ENCODE results near the gene MAN2B2. TPM values are rescaled to one million over a fixed set of nuclear protein-coding genes. Genes with fewer than 3 reads are reported as not detected.

MAN2B2 gene
- total RNA-seq, result 24.2 and 24.7 TPM in 2 replicates

- TF ChIP-seq CTCF (IDR thresholded peaks at IDR 0.05), result no peak
- peak; percentile 86 for DNase-seq
- intact Hi-C loops (cut with micrococcal nuclease), result loop anchor here (1.0 to 10.0 kb wide), 8 partner anchors 16 to 490 kb away; partner anchors contain the start of genes BLOC1S4, GRPEL1, KIAA0232 and MRFAP1
- no peaks in the 10 kb centered on the region for H3K27me3 Mint-ChIP-seq
- H3K36me3 Mint-ChIP-seq (ENCODE audit: low read depth), result peaks cover 30% of the 10 kb centered on the region
- H3K4me3 Mint-ChIP-seq, result peak within 1 kb of the TSS; percentile 88
- ATAC-seq (ENCODE audit: low read depth), result peak; percentile 96
- POLR2A ChIA-PET, result interaction anchor here (0.5 to 3.5 kb wide), 10 partner anchors 51 to 1588 kb away, joined by 3 to 30 read pairs (median 3); partner anchors contain the start of genes BLOC1S4 and MRFAP1
- peak within 1 kb of the TSS; percentile 74 for H3K27ac Mint-ChIP-seq
- CTCF ChIA-PET, result no interaction called here
- H3K4me1 Mint-ChIP-seq, result peaks cover 14% of the 10 kb centered on the region
- no peaks in the 10 kb centered on the region for H3K9me3 Mint-ChIP-seq
Observed at GRCh38 chr4:6574747-6575502, at the start of gene MAN2B2. Gene MAN2B2 (plus strand): TSS chr4:6575189. CDS start chr4:6575211, 22 bp downstream.

GRCh38 chr4:6525474-6525873, 49.5 kb upstream of the MAN2B2 start:
- H3K27ac Mint-ChIP-seq, result no peak overlapping the region
- CTCF ChIA-PET, result no interaction called here
- DNase-seq (no peak), ATAC-seq (ENCODE audit: low read depth) (no peak)
- no peaks in the 10 kb centered on the region for H3K36me3 Mint-ChIP-seq (ENCODE audit: low read depth)
- no peaks in the 10 kb centered on the region for H3K4me1 Mint-ChIP-seq
- H3K4me3 Mint-ChIP-seq, result no peak overlapping the region
- H3K27me3 Mint-ChIP-seq, result peaks cover 1% of the 10 kb centered on the region
- POLR2A ChIA-PET, result no interaction called here
- no peaks in the 10 kb centered on the region for H3K9me3 Mint-ChIP-seq
- no peak for TF ChIP-seq CTCF (IDR thresholded peaks at IDR 0.05)
- intact Hi-C loops (cut with micrococcal nuclease), result no loop called here

- DNase-seq (no peak), ATAC-seq (ENCODE audit: low read depth) (no peak)
- intact Hi-C loops (cut with micrococcal nuclease), result no loop called here
- no peak overlapping the region for H3K27ac Mint-ChIP-seq
- H3K4me1 Mint-ChIP-seq, result no peaks in the 10 kb centered on the region
- POLR2A ChIA-PET, result no interaction called here
- H3K9me3 Mint-ChIP-seq, result no peaks in the 10 kb centered on the region
- CTCF ChIA-PET, result no interaction called here
- TF ChIP-seq CTCF (IDR thresholded peaks at IDR 0.05), result no peak
- H3K36me3 Mint-ChIP-seq (ENCODE audit: low read depth), result no peaks in the 10 kb centered on the region
- H3K27me3 Mint-ChIP-seq, result peaks cover 1% of the 10 kb centered on the region
- no peak overlapping the region for H3K4me3 Mint-ChIP-seq
Observed at GRCh38 chr4:6526156-6526555, 48.8 kb upstream of the MAN2B2 start.

GRCh38 chr4:6526671-6527091, 48.3 kb upstream of the MAN2B2 start:
- ChIA-PET CTCF (no interaction called here), POLR2A (no interaction called here)
- Mint-ChIP-seq H3K4me3 (no peak overlapping the region), H3K36me3 (ENCODE audit: low read depth) (no peaks in the 10 kb centered on the region), H3K27ac (no peak overlapping the region), H3K4me1 (no peaks in the 10 kb centered on the region), H3K27me3 (peaks cover 1% of the 10 kb centered on the region), H3K9me3 (no peaks in the 10 kb centered on the region)
- no peak for TF ChIP-seq CTCF (IDR thresholded peaks at IDR 0.05)
- intact Hi-C loops (cut with micrococcal nuclease), result no loop called here
- ATAC-seq (ENCODE audit: low read depth) (no peak), DNase-seq (no peak)

GRCh38 chr4:6527259-6527658, 47.7 kb upstream of the MAN2B2 start:
- Mint-ChIP-seq H3K36me3 (ENCODE audit: low read depth) (no peaks in the 10 kb centered on the region), H3K9me3 (no peaks in the 10 kb centered on the region), H3K4me3 (no peak overlapping the region), H3K27me3 (no peaks in the 10 kb centered on the region), H3K4me1 (no peaks in the 10 kb centered on the region), H3K27ac (no peak overlapping the region)
- CTCF ChIA-PET, result no interaction called here
- no peak for TF ChIP-seq CTCF (IDR thresholded peaks at IDR 0.05)
- no peak for DNase-seq
- intact Hi-C loops (cut with micrococcal nuclease), result no loop called here
- ATAC-seq (ENCODE audit: low read depth), result no peak
- POLR2A ChIA-PET, result no interaction called here
